Measurements from ENCODE around the gene CD44. TPM values are rescaled to one million over a fixed set of nuclear protein-coding genes. Genes with fewer than 3 reads are reported as not detected.
A peak's percentile ranks its signal among the peaks of the same experiment; 100 is the strongest.

The CD44 gene
- total and polyA plus RNA-seq, 11 donors = 3.9 to 210 (median 26.2) TPM

DNA sequence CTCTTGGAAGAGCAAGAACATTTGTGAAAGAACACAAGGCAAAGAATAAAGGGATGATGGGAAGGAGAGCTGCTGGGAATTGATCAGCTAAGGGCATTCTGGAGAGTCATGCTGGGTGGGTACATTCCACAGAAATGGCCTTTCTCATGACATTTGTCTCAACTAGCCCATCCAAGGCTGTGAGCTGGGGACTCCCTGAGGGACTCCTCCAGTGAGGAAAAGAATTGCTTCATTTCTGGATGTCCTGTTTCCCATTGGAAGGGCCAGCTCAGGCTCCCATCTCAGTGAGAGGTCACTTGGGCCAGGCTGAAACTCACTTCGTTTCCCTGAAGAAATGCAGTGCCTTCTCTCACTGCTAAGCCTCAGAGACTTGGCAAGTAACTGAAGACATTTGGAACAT is 106.8 kb downstream of the CD44 start:
- no peak overlapping the region for H3K4me3 ChIP-seq
- H3K27me3 ChIP-seq = no peaks in the 10 kb centered on the region
- H3K9me3 ChIP-seq = no peaks in the 10 kb centered on the region
- intact Hi-C loops (cut with DNase I) = loop anchor here in 5 of 10 donors (5.0 to 10.0 kb wide), 4 partner anchors 119 to 139 kb away; no protein-coding TSS in a partner anchor
- peak overlapping the region in 9 of 12 donors; percentile 19 to 91 (median 75) for H3K27ac ChIP-seq
- TF ChIP-seq, protein P1, sequence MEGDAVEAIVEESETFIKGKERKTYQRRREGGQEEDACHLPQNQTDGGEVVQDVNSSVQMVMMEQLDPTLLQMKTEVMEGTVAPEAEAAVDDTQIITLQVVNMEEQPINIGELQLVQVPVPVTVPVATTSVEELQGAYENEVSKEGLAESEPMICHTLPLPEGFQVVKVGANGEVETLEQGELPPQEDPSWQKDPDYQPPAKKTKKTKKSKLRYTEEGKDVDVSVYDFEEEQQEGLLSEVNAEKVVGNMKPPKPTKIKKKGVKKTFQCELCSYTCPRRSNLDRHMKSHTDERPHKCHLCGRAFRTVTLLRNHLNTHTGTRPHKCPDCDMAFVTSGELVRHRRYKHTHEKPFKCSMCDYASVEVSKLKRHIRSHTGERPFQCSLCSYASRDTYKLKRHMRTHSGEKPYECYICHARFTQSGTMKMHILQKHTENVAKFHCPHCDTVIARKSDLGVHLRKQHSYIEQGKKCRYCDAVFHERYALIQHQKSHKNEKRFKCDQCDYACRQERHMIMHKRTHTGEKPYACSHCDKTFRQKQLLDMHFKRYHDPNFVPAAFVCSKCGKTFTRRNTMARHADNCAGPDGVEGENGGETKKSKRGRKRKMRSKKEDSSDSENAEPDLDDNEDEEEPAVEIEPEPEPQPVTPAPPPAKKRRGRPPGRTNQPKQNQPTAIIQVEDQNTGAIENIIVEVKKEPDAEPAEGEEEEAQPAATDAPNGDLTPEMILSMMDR (IDR thresholded peaks at IDR 0.05) = no peak
- no peak for TF ChIP-seq POLR2A (IDR thresholded peaks at IDR 0.05)
- peak in 3 of 4 donors; percentile 25 to 33 (median 27) for ATAC-seq
- DNase-seq = peak in 4 of 5 donors; percentile 24 to 51 (median 38)
- H3K4me1 ChIP-seq = peaks cover 0 to 29% (median 16%) of the 10 kb centered on the region in 12 donors
- WGBS, 4 donors = 40 to 85% (median 68%) methylated on average over 1 of the region's 1 CpG
- no peaks in the 10 kb centered on the region for H3K36me3 ChIP-seq

GRCh38 chr11:35246745-35247144 is 107.8 kb downstream of the CD44 start:
- 15 to 33% (median 25%) methylated on average over 2 of the region's 2 CpGs for WGBS, 4 donors
- peak; percentile 80 to 95 (median 91) for ATAC-seq

DNA sequence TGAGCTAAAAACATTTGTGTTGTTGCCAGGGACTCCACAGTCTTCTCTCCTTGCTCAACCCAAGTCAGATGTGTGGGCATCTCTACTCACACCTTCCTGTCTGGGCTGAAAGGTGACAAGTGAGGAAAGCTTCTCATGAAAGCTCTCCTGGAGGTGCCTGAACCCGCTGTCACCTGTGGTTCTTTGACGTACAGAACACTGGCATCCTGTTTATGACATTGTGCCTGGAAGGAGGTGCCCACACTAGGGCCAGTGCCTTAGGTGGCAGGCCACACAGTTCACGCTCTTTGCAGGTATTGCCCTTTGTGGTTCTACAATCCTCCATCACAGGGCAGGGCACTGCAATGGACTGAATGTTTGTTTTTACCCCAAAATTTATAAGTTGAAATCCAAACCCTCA is 108.5 kb downstream of the CD44 start:
- Histone ChIP-seq H3K27ac (peak overlapping the region in 11 of 12 donors; percentile 19 to 91 (median 73)), H3K36me3 (no peaks in the 10 kb centered on the region), H3K4me3 (no peak overlapping the region), H3K4me1 (peaks cover 0 to 29% (median 16%) of the 10 kb centered on the region in 12 donors), H3K9me3 (no peaks in the 10 kb centered on the region), H3K27me3 (no peaks in the 10 kb centered on the region)
- no peak for DNase-seq
- ATAC-seq = peak in 3 of 4 donors; percentile 14 to 50 (median 35)
- TF ChIP-seq POLR2A (IDR thresholded peaks at IDR 0.05) = no peak
- TF ChIP-seq, protein P1 (IDR thresholded peaks at IDR 0.05) = no peak
- intact Hi-C loops (cut with DNase I) = loop anchor here in 5 of 10 donors (5.0 to 10.0 kb wide), 4 partner anchors 117 to 137 kb away; no protein-coding TSS in a partner anchor
- 83 to 90% (median 87%) methylated on average over 3 of the region's 3 CpGs for WGBS, 4 donors

More at GRCh38 chr11:35246745-35247144, 107.8 kb downstream of the CD44 start:
- no peak for TF ChIP-seq POLR2A (IDR thresholded peaks at IDR 0.05)
- TF ChIP-seq, protein P1 (IDR thresholded peaks at IDR 0.05) = no peak
- DNase-seq = peak in 4 of 5 donors; percentile 29 to 59 (median 46)
- no peaks in the 10 kb centered on the region for H3K27me3 ChIP-seq
- no peaks in the 10 kb centered on the region for H3K9me3 ChIP-seq
- peak overlapping the region; percentile 17 to 91 (median 72) for H3K27ac ChIP-seq
- no peaks in the 10 kb centered on the region for H3K36me3 ChIP-seq
- intact Hi-C loops (cut with DNase I) = loop anchor here in 5 of 10 donors (5.0 to 10.0 kb wide), 4 partner anchors 118 to 138 kb away; no protein-coding TSS in a partner anchor
- H3K4me3 ChIP-seq = no peak overlapping the region
- peaks cover 0 to 29% (median 16%) of the 10 kb centered on the region in 12 donors for H3K4me1 ChIP-seq

DNA sequence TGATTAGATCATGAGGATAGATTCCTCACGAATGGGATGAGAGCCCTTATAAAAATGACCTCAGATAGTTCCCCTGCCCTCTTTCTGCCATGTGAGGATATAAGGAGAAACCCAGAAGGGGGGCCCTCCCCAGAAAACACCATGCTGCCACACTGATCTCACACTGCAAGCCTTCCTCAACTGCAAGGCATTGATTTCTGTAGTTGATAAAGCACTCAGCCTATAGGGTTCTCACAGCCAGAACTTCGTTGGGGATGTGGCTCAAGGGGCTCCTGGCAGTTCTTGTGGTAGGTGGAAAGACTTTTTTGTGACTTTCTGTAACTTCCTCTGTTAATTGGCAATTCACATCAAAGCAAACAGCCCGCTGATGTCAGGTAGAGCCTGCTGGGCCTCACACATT is 108.9 kb downstream of the CD44 start:
- Histone ChIP-seq H3K4me1 (peaks cover 0 to 29% (median 16%) of the 10 kb centered on the region in 12 donors), H3K27ac (peak overlapping the region in 8 of 12 donors; percentile 65 to 91 (median 79)), H3K27me3 (no peaks in the 10 kb centered on the region), H3K4me3 (no peak overlapping the region), H3K36me3 (no peaks in the 10 kb centered on the region), H3K9me3 (no peaks in the 10 kb centered on the region)
- DNase-seq = no peak
- TF ChIP-seq POLR2A (IDR thresholded peaks at IDR 0.05) = no peak
- TF ChIP-seq, protein P1 (IDR thresholded peaks at IDR 0.05) = no peak
- ATAC-seq = no peak
- 82 to 93% (median 91%) methylated on average over 3 of the region's 3 CpGs for WGBS, 4 donors
- intact Hi-C loops (cut with DNase I) = loop anchor here in 5 of 10 donors (5.0 to 10.0 kb wide), 4 partner anchors 117 to 137 kb away; no protein-coding TSS in a partner anchor

Data from heart left ventricle (tissue), 16 donors.